ENCODE results near the gene IL20.
A peak's percentile ranks its signal among the peaks of the same experiment; 100 is the strongest.

The IL20 gene

GRCh38 chr1:206904423-206905142, 39.2 kb downstream of the IL20 start:
- peaks cover 37 to 55% of the 10 kb centered on the region in 2 donors for H3K4me1 Mint-ChIP-seq (ENCODE audit: low read depth in 2 of 2)
- no peak overlapping the region for H3K4me3 Mint-ChIP-seq
- H3K36me3 Mint-ChIP-seq (ENCODE audit: insufficient read depth) = peaks cover 46% of the 10 kb centered on the region
- ATAC-seq (replicated peaks) (no peak), DNase-seq (no peak)
- no peaks in the 10 kb centered on the region for H3K9me3 Mint-ChIP-seq
- H3K27me3 Mint-ChIP-seq = no peaks in the 10 kb centered on the region
- H3K27ac Mint-ChIP-seq = peak overlapping the region; percentile 38 to 70

GRCh38 chr1:206905295-206906164, 40.1 kb downstream of the IL20 start:
- Mint-ChIP-seq H3K27ac (peak overlapping the region; percentile 38 to 70), H3K27me3 (no peaks in the 10 kb centered on the region), H3K36me3 (ENCODE audit: insufficient read depth) (peaks cover 47% of the 10 kb centered on the region), H3K4me1 (ENCODE audit: low read depth in 2 of 2) (peaks cover 35 to 54% of the 10 kb centered on the region in 2 donors), H3K9me3 (no peaks in the 10 kb centered on the region), H3K4me3 (peak overlapping the region; percentile 2 to 56)
- no peak for ATAC-seq (replicated peaks)
- no peak for DNase-seq

- Mint-ChIP-seq H3K4me3 (peak overlapping the region in 1 of 2 donors; percentile 21), H3K27me3 (no peaks in the 10 kb centered on the region), H3K27ac (peak overlapping the region in 1 of 2 donors; percentile 70), H3K9me3 (no peaks in the 10 kb centered on the region), H3K4me1 (ENCODE audit: low read depth in 2 of 2) (peaks cover 50 to 64% of the 10 kb centered on the region in 2 donors), H3K36me3 (ENCODE audit: insufficient read depth) (peaks cover 62% of the 10 kb centered on the region)
- ATAC-seq (replicated peaks) = no peak
- DNase-seq = no peak
These were observed 42.0 kb downstream of the IL20 start for GRCh38 chr1:206907304-206907991.

- Mint-ChIP-seq H3K9me3 (no peaks in the 10 kb centered on the region), H3K4me3 (peak overlapping the region in 1 of 2 donors; percentile 21)
- DNase-seq = no peak
These were observed 42.6 kb downstream of the IL20 start for GRCh38 chr1:206908038-206908437.

GRCh38 chr1:206909161-206909882, 43.9 kb downstream of the IL20 start:
- DNase-seq (peak in 1 of 3 experiments; percentile 29), ATAC-seq (replicated peaks) (peak; percentile 69)
- H3K9me3 Mint-ChIP-seq = no peaks in the 10 kb centered on the region
- H3K36me3 Mint-ChIP-seq (ENCODE audit: insufficient read depth) = peaks cover 63% of the 10 kb centered on the region
- no peaks in the 10 kb centered on the region for H3K27me3 Mint-ChIP-seq
- H3K4me3 Mint-ChIP-seq = peak overlapping the region; percentile 25 to 58
- peaks cover 65 to 75% of the 10 kb centered on the region in 2 donors for H3K4me1 Mint-ChIP-seq (ENCODE audit: low read depth in 2 of 2)
- H3K27ac Mint-ChIP-seq = no peak overlapping the region

More at GRCh38 chr1:206908038-206908437, 42.6 kb downstream of the IL20 start:
- Mint-ChIP-seq H3K27me3 (no peaks in the 10 kb centered on the region), H3K36me3 (ENCODE audit: insufficient read depth) (peaks cover 63% of the 10 kb centered on the region), H3K27ac (peak overlapping the region in 1 of 2 donors; percentile 25), H3K4me1 (ENCODE audit: low read depth in 2 of 2) (peaks cover 56 to 64% of the 10 kb centered on the region in 2 donors)
- ATAC-seq (replicated peaks) = no peak

- Mint-ChIP-seq H3K9me3 (no peaks in the 10 kb centered on the region), H3K4me3 (peak overlapping the region; percentile 34 to 43), H3K27me3 (no peaks in the 10 kb centered on the region), H3K4me1 (ENCODE audit: low read depth in 2 of 2) (peaks cover 65 to 76% of the 10 kb centered on the region in 2 donors), H3K27ac (peak overlapping the region in 1 of 2 donors; percentile 74), H3K36me3 (ENCODE audit: insufficient read depth) (peaks cover 60% of the 10 kb centered on the region)
- DNase-seq (no peak), ATAC-seq (replicated peaks) (no peak)
These were observed 44.5 kb downstream of the IL20 start for GRCh38 chr1:206909883-206910318.

- peaks cover 67 to 76% of the 10 kb centered on the region in 2 donors for H3K4me1 Mint-ChIP-seq (ENCODE audit: low read depth in 2 of 2)
- H3K36me3 Mint-ChIP-seq (ENCODE audit: insufficient read depth) = peaks cover 61% of the 10 kb centered on the region
- H3K4me3 Mint-ChIP-seq = no peak overlapping the region
- DNase-seq = peak in 1 of 3 experiments; percentile 29
- H3K9me3 Mint-ChIP-seq = no peaks in the 10 kb centered on the region
- peak overlapping the region; percentile 71 to 74 for H3K27ac Mint-ChIP-seq
- H3K27me3 Mint-ChIP-seq = no peaks in the 10 kb centered on the region
- ATAC-seq (replicated peaks) = peak; percentile 50
These were observed 45.7 kb downstream of the IL20 start for GRCh38 chr1:206911064-206911663.

GRCh38 chr1:206912445-206913095, 47.1 kb downstream of the IL20 start:
- ATAC-seq (replicated peaks) (peak; percentile 64), DNase-seq (peak; percentile 56 to 65 (median 61))
- peaks cover 67% of the 10 kb centered on the region for H3K36me3 Mint-ChIP-seq (ENCODE audit: insufficient read depth)
- peaks cover 78 to 84% of the 10 kb centered on the region in 2 donors for H3K4me1 Mint-ChIP-seq (ENCODE audit: low read depth in 2 of 2)
- no peaks in the 10 kb centered on the region for H3K27me3 Mint-ChIP-seq
- H3K4me3 Mint-ChIP-seq = peak overlapping the region; percentile 30 to 50
- H3K9me3 Mint-ChIP-seq = no peaks in the 10 kb centered on the region
- peak overlapping the region in 1 of 2 donors; percentile 71 for H3K27ac Mint-ChIP-seq

- H3K9me3 Mint-ChIP-seq = no peaks in the 10 kb centered on the region
- H3K36me3 Mint-ChIP-seq (ENCODE audit: insufficient read depth) = peaks cover 71% of the 10 kb centered on the region
- peak overlapping the region in 1 of 2 donors; percentile 71 for H3K27ac Mint-ChIP-seq
- peaks cover 78 to 85% of the 10 kb centered on the region in 2 donors for H3K4me1 Mint-ChIP-seq (ENCODE audit: low read depth in 2 of 2)
- H3K27me3 Mint-ChIP-seq = no peaks in the 10 kb centered on the region
- DNase-seq = no peak
- no peak for ATAC-seq (replicated peaks)
- H3K4me3 Mint-ChIP-seq = no peak overlapping the region
These were observed 48.5 kb downstream of the IL20 start for GRCh38 chr1:206913766-206914537.

- peak overlapping the region in 1 of 2 donors; percentile 71 for H3K27ac Mint-ChIP-seq
- ATAC-seq (replicated peaks) = no peak
- DNase-seq = no peak
- no peaks in the 10 kb centered on the region for H3K27me3 Mint-ChIP-seq
- H3K4me3 Mint-ChIP-seq = no peak overlapping the region
- peaks cover 71% of the 10 kb centered on the region for H3K36me3 Mint-ChIP-seq (ENCODE audit: insufficient read depth)
- no peaks in the 10 kb centered on the region for H3K9me3 Mint-ChIP-seq
- H3K4me1 Mint-ChIP-seq (ENCODE audit: low read depth in 2 of 2) = peaks cover 80 to 88% of the 10 kb centered on the region in 2 donors
These were observed 49.8 kb downstream of the IL20 start for GRCh38 chr1:206915030-206915735.

All from effector memory CD8-positive, alpha-beta T cell (primary cell).